GM18502 (cell line): ENCODE measurements around the gene TMEM200B.
"Not testable (repeated sequence)": the region's sequence is repeated elsewhere in the genome, so short reads cannot be mapped to it uniquely, and the experiment has no call there.

Source experiments
- ATAC-seq: cut with Tn5 transposase; IDR thresholded peaks from one replicate; pipeline ENCODE4 v1.9.1; 2021; ENCODE audit warnings: mild to moderate bottlenecking; ENCODE audit not compliant: unreplicated experiment, poor library complexity

TMEM200B gene

DNA sequence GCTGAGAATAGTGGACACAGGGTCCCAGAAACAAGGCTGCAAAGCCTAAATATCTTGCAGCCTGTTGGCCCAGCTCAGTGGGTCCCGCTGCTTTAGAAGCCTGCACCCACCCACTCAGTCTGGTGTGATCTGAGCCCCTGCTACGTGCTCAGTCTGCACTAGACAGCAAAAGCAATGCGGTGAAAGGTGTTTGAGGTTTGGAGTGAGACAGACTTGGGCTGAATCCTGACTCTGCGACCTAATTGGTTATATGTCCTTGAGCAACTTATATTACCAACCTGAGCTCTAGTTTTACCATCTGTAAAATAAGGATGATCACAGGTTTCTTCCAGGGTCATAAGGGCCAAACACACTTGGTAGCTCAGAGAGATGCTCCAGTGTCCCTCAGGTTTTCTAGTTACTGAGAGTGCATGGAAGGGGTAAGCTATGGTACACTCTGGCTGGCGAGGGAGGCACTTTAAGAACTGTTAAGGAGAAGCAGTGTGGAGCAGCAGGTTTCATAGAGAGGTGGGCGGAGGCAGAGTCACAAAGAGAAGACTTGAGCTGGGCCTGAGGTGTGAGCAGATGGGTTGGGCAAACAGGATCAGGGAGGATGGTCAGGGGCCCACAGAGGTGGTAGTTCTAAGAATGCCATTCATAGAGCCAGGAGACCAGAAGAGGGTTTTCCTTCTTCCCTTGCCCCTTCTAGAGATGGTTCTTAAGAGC, 10.1 kb downstream of the TMEM200B start:
- ATAC-seq = no peak

DNA sequence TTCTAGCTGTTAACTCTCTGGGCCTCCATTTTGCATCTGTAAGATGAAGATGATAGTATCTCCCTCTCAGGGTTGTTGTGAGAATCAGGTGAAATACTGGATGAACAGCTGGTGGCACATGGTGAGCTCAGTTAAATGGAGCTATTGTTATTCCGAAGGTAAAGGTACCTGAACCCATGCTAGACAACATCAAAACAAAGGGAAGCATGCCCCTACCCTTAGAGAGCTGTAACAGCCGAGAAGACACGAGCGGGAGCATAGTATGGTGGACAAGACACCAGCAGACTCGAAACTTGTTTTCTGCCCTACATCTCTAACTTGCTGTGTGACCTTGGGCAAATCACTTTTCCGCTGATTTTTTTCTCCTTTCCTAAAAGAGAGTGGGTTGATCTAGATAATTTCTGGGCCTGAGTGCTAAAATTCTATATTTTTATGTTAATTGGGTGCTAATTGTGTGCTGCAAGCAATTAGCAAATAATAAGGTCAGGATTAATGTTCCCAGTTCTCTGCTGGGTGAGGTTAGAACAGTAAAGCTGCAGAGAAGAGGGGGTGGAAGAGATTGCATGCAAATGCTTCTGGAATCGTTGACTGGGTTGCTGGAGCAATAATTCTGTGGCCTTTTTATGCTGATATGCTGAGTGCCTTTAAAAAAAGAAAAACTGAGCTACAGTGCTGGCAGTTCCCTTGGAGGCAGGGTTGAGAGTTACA, 10.8 kb downstream of the TMEM200B start:
- ATAC-seq = no peak

DNA sequence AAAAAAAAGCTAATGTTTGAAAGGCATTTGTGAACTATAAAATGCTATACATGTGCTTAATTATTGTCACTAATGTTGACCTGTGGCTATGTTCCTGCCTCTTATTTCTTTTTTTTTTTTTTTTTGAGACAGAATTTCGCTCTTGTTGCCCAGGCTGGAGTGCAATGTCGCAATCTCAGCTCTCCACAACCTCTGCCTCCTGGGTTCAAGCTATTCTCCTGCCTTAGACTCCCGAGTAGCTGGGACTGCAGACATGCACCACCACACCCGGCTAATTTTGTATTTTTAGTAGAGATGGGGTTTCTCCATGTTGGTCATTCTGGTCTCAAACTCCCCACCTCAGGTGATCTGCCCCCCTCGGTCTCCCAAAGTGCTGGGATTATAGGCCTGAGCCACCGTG, 15.7 kb downstream of the TMEM200B start:
- not testable (repeated sequence) for ATAC-seq

DNA sequence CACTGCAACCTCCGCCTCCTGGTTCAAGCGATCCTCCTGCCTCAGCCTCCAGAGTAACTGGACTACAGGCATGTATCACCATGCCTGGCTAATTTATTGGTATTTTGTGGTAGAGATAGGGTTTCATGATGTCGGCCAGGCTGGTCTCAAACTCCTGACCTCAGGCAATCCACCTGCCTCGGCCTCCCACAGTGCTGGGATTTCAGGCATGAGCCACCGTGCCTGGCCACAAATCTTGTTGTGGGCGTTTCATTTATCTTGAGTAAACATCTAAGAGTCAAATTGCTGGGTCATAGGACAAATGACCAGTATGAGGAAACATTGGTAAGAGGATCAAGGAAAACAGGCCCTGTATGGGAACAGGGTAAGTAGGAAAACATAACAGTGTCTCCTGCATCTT, 17.9 kb downstream of the TMEM200B start:
- ATAC-seq = no peak

DNA sequence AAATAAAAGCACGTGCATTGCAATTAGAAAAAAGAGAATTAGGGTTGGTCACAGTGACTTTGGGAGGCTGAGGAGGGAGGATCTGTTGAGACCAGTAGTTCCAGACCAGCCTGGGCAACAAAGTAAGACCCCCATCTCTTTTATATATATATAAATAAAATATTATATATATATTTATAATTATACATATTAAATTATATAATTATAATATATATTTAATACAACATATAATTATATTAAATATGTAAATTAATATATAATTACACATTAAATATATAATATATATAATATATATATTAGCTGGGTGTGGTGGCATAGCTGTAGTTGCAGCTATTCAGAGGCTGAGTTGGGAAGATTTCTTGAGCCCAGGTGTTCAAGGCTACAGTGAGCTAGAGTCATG, 23.2 kb downstream of the TMEM200B start:
- ATAC-seq = no peak

DNA sequence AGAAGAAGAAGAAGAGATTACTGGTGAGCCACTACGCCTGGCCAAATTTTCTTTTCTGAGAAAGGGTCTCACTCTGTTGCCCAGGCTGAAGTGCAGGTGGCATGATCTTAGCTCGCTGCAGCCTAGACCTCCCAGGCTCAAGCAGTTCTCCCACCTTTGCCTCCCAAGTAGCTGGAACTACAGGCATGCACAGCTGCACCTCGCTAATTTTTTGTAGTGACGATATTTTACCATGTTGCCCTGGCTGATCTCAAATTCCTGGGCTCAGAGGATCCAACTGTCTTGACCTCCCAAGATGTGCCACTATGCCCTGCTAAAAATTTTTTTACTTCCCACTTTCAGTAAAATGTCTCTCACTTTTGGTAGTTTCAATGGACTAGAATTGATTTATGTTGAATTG, 24.4 kb downstream of the TMEM200B start:
- no peak for ATAC-seq

DNA sequence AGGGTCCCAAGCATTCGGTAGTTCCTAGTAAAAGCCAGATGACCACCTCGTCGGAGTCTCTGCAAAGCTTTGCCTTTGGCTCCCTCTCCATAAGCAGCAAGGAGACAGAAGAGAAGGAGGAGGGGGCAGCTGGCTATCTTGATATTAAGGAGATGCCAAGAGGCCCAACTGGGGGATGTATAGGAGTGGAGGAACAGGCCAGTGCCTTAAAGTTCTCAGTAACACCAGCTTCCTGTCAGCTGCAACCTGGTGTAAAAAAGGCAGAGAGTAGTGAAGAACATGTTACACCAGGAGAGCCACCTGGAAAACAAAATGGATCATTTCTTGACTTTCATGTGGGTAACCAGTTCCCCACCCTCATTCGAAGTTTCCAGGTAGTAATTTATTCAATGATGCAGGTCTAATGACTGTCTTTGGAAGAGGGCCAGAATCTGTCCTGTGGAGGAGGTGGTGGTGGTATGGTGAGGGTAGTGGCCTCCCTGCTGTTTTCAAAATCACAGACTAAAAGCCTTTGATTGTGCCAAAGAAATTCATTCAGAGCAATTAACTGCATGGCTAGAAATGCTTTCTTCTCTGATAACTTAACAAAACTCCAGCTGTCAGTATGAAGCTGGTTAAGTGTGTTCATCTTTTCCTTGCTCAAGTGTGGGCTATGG, 27.3 kb downstream of the TMEM200B start:
- ATAC-seq = no peak

DNA sequence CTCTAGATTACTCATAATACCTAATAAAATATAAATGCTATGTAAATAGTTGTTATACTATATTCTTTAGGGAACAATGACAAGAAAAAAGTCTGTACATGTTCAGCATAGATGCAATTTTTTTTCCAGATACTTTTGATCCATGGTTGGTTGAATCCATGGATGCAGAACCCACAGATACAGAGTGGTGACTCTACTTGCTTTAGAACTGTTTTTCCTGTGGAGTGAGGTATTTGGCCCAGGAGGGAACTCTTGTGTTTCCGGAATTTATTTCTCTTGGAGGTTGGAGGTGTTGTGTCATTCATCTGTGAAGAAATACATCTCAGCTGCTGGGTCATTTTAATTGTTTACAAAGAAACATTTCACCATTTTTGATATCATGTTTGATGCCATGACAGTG, 28.7 kb downstream of the TMEM200B start:
- no peak for ATAC-seq

DNA sequence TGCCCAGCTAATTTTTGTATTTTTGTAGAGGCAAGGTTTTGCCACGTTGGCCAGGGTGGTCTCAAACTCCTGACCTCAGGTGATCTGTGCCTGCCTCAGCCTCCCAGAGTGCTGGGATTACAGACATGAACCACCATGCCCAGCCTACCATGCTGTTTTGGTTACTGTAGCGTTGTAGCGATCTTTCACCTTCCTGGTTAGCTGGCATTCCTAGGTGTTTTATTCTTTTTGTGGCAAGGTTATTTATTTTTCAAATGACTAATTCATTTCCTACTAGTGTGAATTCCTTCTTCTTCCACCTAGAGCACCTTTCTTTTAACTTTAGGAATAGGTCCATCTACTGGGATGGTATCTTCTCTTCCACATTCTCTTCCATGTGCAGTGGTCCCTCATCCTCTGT, 29.3 kb downstream of the TMEM200B start:
- ATAC-seq = no peak

DNA sequence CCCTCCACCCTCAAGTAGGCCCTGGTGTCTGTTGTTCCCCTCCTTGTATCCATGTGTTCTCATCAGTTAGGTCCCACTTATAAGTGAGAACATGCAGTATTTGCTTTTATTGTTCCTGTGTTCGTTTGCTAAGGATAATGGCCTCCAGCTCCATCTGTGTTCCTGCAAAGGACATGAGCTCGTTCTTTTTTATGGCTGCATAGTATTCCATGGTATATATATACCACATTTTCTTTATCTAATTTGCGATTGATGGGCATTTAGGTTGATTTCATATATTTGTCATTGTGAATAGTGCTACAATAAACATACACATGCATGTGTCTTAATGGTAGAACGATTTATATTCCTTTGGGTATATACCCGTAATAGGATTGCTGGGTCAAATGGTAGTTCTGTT, 31.0 kb downstream of the TMEM200B start:
- not testable (repeated sequence) for ATAC-seq

DNA sequence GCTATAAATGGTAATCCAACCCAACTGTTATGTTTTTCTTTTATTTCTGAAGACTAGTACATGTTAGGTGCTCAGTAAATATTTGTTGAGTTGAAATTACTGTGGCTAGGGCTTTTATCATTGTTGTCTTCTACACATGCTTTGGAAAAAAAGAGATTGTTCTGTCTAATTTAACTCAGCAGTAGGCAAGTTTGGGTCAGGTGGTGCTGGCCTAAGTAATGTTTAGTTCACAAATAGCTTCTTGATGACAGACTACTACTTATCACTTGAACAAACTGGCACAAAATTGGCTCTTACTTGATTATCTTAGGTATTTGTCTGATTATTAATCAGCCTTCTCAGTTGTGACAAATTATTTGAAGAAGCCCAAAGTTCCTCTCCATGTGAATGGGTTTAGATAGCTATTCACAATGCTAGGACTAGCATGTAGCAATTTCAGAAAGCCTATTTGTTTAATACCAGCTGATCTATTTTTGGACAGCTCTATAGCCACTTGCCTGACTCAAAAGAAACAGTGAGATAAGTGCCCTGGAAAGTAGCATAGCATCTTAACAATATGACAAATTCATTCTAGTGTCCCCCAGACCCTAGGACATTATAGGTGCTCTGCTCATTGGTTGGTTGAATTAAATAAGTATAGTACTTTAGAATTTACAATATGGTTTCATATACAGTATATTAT, 32.6 kb downstream of the TMEM200B start:
- ATAC-seq = no peak

DNA sequence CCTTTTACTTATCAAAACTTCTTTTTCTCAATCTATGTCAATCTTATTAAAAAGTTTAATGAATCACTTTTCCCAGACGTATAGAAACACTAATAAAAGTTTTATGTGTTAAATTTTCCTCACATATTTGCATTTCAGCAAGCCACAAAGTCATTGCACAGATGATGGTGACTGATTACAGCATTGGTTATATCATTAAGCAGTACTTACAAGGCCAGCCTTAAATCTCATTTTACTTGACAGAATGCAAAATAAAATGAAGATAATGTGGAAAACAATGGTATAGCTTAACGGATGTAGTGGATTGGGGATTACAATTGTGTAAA, 39.5 kb downstream of the TMEM200B start:
- ATAC-seq = no peak

DNA sequence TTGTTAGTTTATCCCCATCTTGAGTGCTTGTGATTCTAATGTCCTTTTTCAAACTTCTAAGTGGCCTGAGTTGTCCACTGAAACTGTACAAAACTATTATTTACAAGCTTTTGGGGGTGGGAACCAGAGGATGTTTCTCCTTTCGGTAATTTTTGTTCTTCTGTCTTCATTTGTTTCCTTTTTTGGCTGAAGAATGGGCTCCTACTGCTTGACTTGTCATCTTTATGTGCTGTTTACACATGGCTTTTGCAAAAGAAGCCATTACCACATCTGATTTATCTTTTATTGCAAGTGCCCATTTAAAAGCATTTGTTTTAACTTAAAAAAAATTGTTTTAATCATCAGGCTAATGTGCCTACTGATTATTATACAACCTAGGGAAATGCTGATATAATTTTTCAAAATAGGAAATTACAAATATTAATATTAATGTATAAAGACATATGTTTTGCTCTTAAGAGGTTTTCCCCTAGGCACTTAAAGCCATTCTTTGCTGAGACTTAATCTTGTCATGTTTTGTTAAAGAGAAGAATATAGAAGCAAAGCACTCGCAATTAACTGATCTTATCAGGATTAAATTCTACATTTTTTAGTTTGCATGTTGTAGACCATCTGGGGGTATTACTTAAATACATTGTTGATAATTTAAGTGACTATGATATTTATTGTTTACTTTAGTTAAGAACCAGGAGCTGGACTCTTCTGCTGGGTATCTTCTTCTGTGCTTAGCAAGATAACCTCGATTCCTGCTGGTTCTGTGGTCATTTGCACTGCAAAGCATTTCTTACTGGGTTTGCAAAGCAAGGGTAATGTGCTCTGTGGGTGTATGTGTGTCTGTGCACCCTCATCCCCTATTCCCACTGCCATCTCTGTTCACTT, 40.1 kb downstream of the TMEM200B start:
- no peak for ATAC-seq

DNA sequence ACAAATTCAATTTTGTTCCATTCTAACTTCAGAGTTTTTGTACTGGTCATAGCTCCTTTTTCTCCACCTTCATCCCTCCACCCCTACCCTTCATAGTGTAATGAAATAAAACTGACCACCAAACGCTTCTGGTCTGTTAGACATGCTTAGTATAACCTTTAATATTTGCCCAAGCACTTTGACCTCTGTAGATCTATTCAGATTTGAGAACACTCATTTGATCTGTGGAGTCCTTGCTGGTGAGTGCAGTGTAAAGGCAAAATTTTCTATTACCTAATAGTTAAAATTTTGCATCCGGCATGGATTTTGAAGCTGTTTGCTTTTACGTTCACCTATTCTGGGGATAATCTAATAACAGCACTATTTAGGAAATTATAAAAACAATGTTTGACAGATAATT, 41.2 kb downstream of the TMEM200B start:
- no peak for ATAC-seq

DNA sequence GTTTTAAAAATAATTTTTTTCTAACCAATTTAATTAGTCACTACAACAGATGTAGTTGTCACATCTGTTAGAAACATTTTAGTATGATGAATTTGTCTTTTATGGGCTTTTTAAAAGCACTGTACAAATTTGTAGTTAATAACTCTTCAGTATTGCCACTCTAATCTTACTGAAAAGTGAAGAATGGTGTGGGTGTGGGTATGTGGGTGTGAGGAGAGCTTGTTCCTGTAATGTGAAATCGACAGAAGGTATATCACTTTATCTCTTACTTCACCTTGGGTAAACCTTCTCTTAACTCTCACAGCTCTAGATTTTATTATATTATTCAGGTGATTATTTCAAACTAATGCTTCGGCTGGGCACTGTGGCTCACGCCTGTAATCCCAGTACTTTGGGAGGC, 42.5 kb downstream of the TMEM200B start:
- no peak for ATAC-seq

DNA sequence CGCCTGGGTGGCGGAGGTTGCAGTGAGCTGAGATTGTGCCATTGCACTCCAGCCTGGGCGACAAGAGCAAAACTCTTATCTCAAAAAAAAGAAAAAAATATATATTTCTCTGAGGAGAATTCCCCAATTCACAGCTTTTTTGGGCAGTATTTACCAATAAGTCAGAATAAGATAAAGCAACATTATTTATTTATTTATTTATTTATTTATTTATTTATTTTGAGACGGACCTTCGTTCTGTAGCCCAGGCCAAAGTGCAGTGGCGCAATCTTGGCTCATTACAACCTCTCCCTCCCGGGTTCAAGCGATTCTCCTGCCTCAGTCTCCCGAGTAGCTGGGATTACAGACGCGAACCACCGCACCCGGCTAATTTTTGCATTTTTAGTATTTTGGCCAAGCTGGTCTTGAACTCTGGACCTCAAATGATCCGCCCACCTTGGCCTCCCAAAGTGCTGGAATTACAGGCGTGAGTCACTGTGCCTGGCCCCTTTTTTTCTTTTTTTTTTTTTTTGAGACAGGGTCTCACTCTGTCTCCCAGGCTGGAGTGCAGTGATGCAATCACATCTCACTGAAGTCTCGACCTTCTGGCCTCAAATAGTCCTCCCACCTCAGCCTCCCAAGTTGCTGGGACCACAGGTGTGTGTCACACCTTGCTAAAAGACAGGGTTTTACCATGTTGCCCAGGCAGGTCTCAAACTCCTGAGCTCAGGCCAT, 43.6 kb downstream of the TMEM200B start:
- ATAC-seq = not testable (repeated sequence)

DNA sequence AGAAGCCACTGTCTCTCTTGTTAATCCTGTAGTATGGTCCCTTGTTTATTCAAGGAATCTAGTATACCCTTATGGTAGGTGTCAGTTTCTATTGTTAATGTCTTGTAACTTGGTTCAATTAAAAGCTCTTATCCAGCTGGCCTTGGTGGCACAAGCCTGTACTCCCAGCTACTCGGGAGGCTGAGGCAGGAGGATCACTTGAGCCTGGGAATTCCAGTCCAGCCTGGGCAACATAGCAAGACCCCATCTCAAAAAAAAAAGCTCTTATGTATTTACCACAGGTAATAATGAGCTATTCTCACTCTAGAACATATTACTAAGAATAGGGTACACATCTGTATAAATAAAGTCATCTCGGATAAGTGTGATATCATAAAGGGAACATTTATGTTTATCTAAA, 46.5 kb downstream of the TMEM200B start:
- no peak for ATAC-seq
